Ishikawa (cell line): ENCODE measurements around the gene SMG1.

ENCODE experiments used
- CEBPB ChIP-seq: IDR thresholded peaks from 2 replicates; pipeline ENCODE4 v1.6.1; 2012
- CREB1 ChIP-seq: IDR thresholded peaks from 2 replicates; pipeline ENCODE4 v1.6.1; 2012; ENCODE audit warnings: low read depth
- EGR1 ChIP-seq: IDR thresholded peaks from 2 replicates; pipeline ENCODE4 v1.6.1; 2012
- EP300 ChIP-seq: IDR thresholded peaks from 2 replicates; pipeline ENCODE4 v1.6.1; 2012; ENCODE audit warnings: borderline replicate concordance
- FOXM1 ChIP-seq: IDR thresholded peaks from 2 replicates; pipeline ENCODE4 v1.6.1; 2012; ENCODE audit warnings: low read depth, borderline replicate concordance
- REST ChIP-seq: IDR thresholded peaks from 2 replicates; pipeline ENCODE4 v1.6.1; 2012; ENCODE audit warnings: low read depth, mild to moderate bottlenecking
- TAF1 ChIP-seq: IDR thresholded peaks from 2 replicates; pipeline ENCODE4 v1.6.1; 2012; ENCODE audit warnings: low read depth, mild to moderate bottlenecking
- YY1 ChIP-seq: IDR thresholded peaks from 2 replicates; pipeline ENCODE4 v1.6.1; 2012; ENCODE audit warnings: low read depth
- ZBTB7A ChIP-seq: IDR thresholded peaks from 2 replicates; pipeline ENCODE4 v1.6.1; 2012; ENCODE audit warnings: low read depth
- TF ChIP-seq, protein P1 (sequence below): IDR thresholded peaks from 2 replicates; pipeline ENCODE4 v1.6.1; 2012
- TF ChIP-seq, protein P2 (sequence below): IDR thresholded peaks from 2 replicates; pipeline ENCODE4 v1.6.1; 2012

DNA sequence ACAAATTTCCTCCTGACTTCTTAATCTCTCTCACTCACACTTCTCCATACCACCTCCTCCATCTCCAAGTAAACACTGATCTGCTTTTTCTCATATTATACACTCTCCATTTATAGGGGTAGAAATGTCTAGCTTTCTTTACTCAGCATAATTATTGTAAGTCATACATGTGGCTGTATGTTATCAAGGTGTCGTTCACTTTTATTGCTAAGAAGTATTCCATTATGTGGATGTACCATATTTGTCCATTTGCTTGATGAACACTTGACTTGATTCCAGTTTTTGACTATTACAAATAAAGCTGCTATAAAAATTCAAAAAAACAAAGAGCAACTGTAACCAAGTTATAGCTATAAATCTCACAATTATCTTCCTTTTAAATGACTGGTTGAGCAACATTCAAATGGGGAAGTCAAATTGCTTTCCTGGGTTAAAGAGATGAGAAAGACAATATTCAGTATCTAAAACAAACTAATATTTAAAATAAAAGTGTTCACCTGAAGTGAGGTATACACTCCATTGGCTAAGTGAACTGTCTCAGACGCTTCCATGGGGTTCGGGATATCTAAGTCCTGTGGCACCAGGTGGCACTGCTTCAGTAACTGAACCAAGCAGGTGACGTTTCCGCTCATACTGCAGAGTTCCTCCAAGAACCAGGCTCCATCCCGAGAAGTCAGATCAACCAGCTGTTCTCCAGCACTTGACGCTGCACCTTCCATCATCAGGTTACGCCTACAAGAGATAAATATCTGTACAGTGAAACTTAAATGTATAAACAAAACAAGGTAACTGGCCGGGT, 92.3 kb downstream of the SMG1 start:
- no peak for TF ChIP-seq EP300
- no peak for TF ChIP-seq REST
- no peak for TF ChIP-seq CREB1
- TF ChIP-seq CEBPB: no peak
- no peak for TF ChIP-seq EGR1
- no peak for TF ChIP-seq FOXM1
- TF ChIP-seq, protein P1, sequence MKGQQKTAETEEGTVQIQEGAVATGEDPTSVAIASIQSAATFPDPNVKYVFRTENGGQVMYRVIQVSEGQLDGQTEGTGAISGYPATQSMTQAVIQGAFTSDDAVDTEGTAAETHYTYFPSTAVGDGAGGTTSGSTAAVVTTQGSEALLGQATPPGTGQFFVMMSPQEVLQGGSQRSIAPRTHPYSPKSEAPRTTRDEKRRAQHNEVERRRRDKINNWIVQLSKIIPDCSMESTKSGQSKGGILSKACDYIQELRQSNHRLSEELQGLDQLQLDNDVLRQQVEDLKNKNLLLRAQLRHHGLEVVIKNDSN: no peak
- no peak for TF ChIP-seq YY1
- no peak for TF ChIP-seq ZBTB7A
- TF ChIP-seq, protein P2, sequence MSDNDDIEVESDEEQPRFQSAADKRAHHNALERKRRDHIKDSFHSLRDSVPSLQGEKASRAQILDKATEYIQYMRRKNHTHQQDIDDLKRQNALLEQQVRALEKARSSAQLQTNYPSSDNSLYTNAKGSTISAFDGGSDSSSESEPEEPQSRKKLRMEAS: no peak
- TF ChIP-seq TAF1: no peak
